ENCODE measurements around the gene DNAJC12.

The DNAJC12 gene

GRCh38 chr10:67869996-67870395 is 32.0 kb upstream of the DNAJC12 start:
- Histone ChIP-seq H3K79me2 (ENCODE audit: low read length) (no peaks in the 10 kb centered on the region), H3F3A (ENCODE audit: insufficient read depth, low read length) (no peaks in the 10 kb centered on the region), H3K4me3 (ENCODE audit: low read length) (no peak overlapping the region), H3K27ac (ENCODE audit: low read length) (no peak overlapping the region), H3K4me1 (ENCODE audit: low read length) (no peaks in the 10 kb centered on the region), H3K36me3 (replicated peaks; ENCODE audit: insufficient read depth, low read length) (no peaks in the 10 kb centered on the region), H2AFZ (ENCODE audit: low read length) (no peak overlapping the region), H3K9ac (ENCODE audit: low read length) (no peak overlapping the region), H4K20me1 (ENCODE audit: insufficient read depth, low read length) (no peaks in the 10 kb centered on the region), H3K9me2 (replicated peaks; ENCODE audit: insufficient read depth, low read length) (no peaks in the 10 kb centered on the region), H3K9me3 (replicated peaks; ENCODE audit: insufficient read depth, low read length) (no peaks in the 10 kb centered on the region), H3K27me3 (replicated peaks; ENCODE audit: insufficient read depth, low read length) (no peaks in the 10 kb centered on the region), H3K4me2 (ENCODE audit: low read depth, low read length) (no peak overlapping the region)
- DNase-seq, result no peak
- TF ChIP-seq, protein P1, sequence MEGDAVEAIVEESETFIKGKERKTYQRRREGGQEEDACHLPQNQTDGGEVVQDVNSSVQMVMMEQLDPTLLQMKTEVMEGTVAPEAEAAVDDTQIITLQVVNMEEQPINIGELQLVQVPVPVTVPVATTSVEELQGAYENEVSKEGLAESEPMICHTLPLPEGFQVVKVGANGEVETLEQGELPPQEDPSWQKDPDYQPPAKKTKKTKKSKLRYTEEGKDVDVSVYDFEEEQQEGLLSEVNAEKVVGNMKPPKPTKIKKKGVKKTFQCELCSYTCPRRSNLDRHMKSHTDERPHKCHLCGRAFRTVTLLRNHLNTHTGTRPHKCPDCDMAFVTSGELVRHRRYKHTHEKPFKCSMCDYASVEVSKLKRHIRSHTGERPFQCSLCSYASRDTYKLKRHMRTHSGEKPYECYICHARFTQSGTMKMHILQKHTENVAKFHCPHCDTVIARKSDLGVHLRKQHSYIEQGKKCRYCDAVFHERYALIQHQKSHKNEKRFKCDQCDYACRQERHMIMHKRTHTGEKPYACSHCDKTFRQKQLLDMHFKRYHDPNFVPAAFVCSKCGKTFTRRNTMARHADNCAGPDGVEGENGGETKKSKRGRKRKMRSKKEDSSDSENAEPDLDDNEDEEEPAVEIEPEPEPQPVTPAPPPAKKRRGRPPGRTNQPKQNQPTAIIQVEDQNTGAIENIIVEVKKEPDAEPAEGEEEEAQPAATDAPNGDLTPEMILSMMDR (IDR thresholded peaks at IDR 0.05; ENCODE audit: low read length), result no peak
- TF ChIP-seq EZH2 (optimal IDR thresholded peaks at IDR 0.05; ENCODE audit: low read depth, low read length) (no peak), EZH2phosphoT487 (IDR thresholded peaks at IDR 0.05; ENCODE audit: low read length) (no peak)

DNA sequence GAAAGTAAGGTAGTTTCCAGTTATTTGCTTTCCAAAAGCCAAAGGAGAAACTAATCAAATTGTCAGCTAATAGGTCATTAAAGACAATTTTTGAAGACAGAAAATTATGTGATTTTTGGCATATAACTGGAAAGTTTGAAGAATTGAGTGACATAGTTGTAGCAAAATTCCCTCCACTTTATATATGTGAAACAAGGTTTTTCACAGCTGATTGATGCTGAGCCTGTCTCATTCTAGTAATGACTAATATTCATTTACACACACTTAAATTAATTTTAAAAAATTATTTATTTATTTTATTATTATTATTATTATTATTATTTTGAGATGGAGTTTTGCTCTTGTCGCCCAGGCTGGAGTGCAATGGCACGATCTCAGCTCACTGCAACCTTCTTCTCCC is 30.1 kb upstream of the DNAJC12 start:
- no peak overlapping the region for H3K9ac ChIP-seq (ENCODE audit: low read length)
- H3K4me3 ChIP-seq (ENCODE audit: low read length), result no peak overlapping the region
- H3K36me3 ChIP-seq (replicated peaks; ENCODE audit: insufficient read depth, low read length), result no peaks in the 10 kb centered on the region
- no peaks in the 10 kb centered on the region for H3K9me2 ChIP-seq (replicated peaks; ENCODE audit: insufficient read depth, low read length)
- no peaks in the 10 kb centered on the region for H4K20me1 ChIP-seq (ENCODE audit: insufficient read depth, low read length)
- H3K27me3 ChIP-seq (replicated peaks; ENCODE audit: insufficient read depth, low read length), result no peaks in the 10 kb centered on the region
- H2AFZ ChIP-seq (ENCODE audit: low read length), result no peak overlapping the region
- DNase-seq, result no peak
- no peaks in the 10 kb centered on the region for H3F3A ChIP-seq (ENCODE audit: insufficient read depth, low read length)
- no peak overlapping the region for H3K4me2 ChIP-seq (ENCODE audit: low read depth, low read length)
- TF ChIP-seq, protein P1 (IDR thresholded peaks at IDR 0.05; ENCODE audit: low read length), result no peak
- TF ChIP-seq EZH2phosphoT487 (IDR thresholded peaks at IDR 0.05; ENCODE audit: low read length), result no peak
- TF ChIP-seq EZH2 (optimal IDR thresholded peaks at IDR 0.05; ENCODE audit: low read depth, low read length), result no peak
- H3K27ac ChIP-seq (ENCODE audit: low read length), result no peak overlapping the region
- H3K9me3 ChIP-seq (replicated peaks; ENCODE audit: insufficient read depth, low read length), result no peaks in the 10 kb centered on the region
- no peaks in the 10 kb centered on the region for H3K4me1 ChIP-seq (ENCODE audit: low read length)
- H3K79me2 ChIP-seq (ENCODE audit: low read length), result no peaks in the 10 kb centered on the region

DNA sequence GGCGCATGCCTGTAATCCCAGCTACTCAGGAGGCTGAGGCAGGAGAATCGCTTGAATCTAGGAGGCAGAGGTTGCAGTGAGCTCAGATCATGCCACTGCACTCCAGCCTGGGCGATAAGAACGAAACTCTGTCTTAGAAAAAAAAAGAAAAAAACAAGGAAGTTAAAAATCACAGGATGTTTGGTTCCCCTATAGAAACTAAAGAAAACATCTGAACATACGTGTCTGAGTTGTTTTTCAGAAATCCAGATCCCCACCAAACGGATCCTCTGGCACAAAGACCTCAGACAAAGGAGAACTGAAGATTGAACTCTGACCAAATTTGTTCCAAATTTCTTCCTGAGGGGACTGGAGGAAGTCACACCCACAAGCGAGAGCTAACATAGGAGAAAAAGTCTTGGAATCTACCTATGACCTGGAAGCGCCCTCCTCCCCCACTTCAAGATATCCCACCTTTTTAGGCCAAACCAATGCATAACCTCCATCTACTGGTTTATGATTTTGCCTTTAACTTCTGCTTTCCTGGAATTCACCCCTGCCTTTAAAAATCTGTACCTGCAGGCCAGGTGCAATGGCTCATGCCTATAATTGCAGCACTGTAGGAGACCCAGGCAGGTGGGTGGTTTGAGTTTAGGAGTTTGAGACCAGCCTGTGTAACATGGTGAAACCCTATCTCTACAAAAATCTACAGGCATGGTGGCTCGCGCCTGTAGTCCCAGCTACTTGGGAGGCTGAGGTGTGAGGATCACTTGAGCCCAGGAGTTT is 26.8 kb upstream of the DNAJC12 start:
- Histone ChIP-seq H4K20me1 (ENCODE audit: insufficient read depth, low read length) (no peaks in the 10 kb centered on the region), H3K27ac (ENCODE audit: low read length) (no peak overlapping the region), H3K4me1 (ENCODE audit: low read length) (no peaks in the 10 kb centered on the region), H3K27me3 (replicated peaks; ENCODE audit: insufficient read depth, low read length) (no peaks in the 10 kb centered on the region), H3K9ac (ENCODE audit: low read length) (no peak overlapping the region), H3K36me3 (replicated peaks; ENCODE audit: insufficient read depth, low read length) (no peaks in the 10 kb centered on the region), H3K9me3 (replicated peaks; ENCODE audit: insufficient read depth, low read length) (no peaks in the 10 kb centered on the region), H3F3A (ENCODE audit: insufficient read depth, low read length) (no peaks in the 10 kb centered on the region), H3K79me2 (ENCODE audit: low read length) (no peaks in the 10 kb centered on the region), H3K4me3 (ENCODE audit: low read length) (no peak overlapping the region), H3K4me2 (ENCODE audit: low read depth, low read length) (no peak overlapping the region), H2AFZ (ENCODE audit: low read length) (no peak overlapping the region), H3K9me2 (replicated peaks; ENCODE audit: insufficient read depth, low read length) (no peaks in the 10 kb centered on the region)
- DNase-seq, result no peak
- TF ChIP-seq EZH2phosphoT487 (IDR thresholded peaks at IDR 0.05; ENCODE audit: low read length) (no peak), EZH2 (optimal IDR thresholded peaks at IDR 0.05; ENCODE audit: low read depth, low read length) (no peak)
- TF ChIP-seq, protein P1 (IDR thresholded peaks at IDR 0.05; ENCODE audit: low read length), result no peak
